GM18867 (cell line): ENCODE results near the gene RNU2-1.
"Not testable (repeated sequence)": the region's sequence is repeated elsewhere in the genome, so short reads cannot be mapped to it uniquely, and the experiment has no call there.

Experiments
- ATAC-seq: cut with Tn5 transposase; IDR thresholded peaks from one replicate; pipeline ENCODE4 v1.9.1; 2021; ENCODE audit warnings: mild to moderate bottlenecking, moderate library complexity; ENCODE audit not compliant: unreplicated experiment

The RNU2-1 gene

DNA sequence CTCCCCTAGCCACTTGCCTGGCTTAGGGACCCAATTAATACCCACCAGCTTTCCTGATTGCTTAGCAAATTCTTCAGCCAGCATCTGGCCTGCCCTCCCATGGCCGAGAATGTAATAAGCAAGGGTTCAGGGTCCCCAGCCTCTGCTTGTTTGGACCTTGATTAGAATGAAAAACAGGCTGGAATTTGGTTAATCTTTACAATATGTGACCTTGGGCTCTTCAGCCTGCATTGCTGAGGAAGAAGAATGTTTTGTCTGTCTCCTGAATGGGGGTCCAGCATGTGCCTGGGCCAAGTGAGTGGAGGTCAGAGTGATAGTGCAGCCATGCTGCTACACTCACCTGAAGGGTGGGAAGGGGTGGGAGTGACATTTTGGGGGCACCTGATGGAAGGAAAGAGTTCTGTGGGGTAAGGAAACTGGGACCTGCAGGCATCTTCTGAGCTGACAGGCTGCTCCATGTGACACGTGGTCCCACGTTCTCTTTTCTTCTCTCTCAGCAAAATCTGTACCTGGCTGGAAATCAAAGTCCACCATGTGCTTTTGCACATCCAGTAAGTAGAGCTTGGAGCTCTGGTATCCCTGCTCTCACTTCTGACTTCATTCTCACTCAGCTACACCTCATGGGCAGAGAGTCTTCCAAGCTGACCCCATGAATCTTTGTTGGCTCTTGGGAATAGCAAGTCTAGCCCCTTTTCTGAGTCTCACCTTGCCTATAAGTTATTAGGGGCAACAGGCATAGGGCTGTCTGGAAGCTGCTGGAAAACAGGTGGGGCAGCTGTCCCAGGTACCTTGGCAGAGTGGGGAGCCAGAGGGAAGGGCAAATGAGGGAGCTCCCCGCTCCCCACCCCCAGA lies 16.8 kb downstream of the RNU2-1 start:
- ATAC-seq = no peak

DNA sequence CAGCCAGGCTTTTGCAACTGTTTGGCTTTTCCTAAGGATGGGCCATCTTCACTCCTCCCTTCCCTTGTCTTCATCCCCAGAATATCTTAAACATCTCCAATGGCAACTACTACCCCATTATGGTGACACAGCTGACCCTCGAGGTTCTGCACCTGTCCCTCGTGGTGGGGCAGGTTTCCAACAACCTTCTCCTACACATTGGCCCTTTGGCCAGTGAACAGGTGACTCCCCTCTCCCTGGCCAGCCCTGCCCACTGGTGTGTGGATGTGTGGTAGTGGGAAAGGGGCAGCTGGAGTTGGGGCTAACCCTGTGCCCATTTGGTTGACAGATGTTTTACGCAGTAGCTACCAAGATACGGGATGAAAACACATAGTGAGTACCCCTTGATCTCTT lies 17.4 kb downstream of the RNU2-1 start:
- ATAC-seq = no peak

DNA sequence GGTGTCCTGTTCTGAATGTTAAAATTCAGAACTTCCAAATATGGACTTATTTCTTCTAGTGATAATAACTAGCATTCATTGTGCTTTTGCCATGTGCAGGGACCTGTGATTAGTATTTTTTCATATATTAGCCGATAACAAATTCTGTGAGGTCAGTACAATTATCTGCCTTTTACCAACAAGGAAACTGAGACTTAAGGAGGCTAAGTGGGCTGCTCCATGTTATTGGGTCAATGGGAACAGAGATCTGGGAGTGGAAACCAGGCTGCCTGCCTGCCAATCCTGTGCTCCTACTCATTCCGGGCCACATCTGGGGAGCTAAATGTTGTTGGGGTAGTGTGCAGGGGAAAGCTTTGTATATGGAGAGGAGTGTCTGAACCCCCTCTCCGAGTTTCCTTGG lies 18.4 kb downstream of the RNU2-1 start:
- no peak for ATAC-seq

DNA sequence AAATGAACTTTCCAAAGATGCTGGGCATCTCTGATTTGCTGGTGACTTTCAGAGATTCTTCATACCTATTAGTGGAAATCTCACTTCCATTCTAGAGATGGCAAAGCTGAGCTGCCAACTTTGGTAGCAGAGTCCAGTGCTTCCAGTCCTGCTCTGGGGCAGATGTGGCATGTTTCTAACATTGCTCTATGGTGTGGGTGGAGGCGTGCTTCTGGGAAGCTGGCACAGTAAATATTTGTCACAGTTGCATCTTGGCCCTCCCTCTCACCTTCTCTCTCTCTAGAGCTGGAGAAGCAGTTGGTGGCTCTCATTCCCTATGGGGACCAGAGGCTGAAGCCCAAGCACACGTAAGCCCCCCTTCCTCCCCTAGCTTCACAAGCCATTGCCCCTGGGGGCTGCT lies 20.2 kb downstream of the RNU2-1 start:
- ATAC-seq = no peak

DNA sequence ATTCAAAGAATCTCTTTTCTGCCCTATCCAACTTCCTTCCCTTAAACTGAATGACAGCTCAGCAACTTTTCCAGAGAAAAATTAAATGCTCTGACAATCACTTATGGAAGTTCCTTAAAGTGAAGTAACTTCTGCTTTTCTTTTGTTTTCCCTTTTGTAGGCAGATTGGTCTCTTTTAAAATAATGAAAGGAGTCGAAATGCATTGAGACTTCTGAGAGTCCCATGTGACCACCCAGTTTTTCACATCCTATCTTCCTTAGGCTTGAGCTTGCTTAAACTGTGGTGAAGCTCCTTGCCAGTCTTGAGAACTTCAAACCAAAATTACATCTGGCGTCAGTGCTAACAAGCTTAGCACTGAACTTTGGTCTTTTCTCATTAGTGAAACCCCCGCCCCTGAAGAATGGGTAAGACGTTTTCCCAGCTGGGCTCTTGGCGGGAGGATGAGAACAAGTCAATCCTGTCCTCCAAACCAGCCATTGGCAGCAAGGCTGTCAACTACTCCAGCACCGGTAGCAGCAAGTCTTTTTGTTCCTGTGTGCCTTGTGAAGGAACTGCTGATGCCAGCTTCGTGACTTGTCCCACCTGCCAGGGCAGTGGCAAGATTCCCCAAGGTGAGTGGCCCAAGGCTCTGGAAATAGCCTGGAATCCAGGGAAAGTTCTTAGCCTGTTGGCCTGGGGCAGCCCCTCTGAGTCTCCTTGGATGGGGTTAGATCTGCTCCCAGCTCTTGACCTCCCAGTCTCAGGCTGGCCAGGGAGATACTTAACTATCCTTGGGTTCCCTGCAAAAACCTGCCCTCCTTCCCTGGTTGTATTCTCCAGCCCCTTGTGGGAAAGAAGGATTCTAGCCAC lies 20.9 kb downstream of the RNU2-1 start:
- no peak for ATAC-seq

DNA sequence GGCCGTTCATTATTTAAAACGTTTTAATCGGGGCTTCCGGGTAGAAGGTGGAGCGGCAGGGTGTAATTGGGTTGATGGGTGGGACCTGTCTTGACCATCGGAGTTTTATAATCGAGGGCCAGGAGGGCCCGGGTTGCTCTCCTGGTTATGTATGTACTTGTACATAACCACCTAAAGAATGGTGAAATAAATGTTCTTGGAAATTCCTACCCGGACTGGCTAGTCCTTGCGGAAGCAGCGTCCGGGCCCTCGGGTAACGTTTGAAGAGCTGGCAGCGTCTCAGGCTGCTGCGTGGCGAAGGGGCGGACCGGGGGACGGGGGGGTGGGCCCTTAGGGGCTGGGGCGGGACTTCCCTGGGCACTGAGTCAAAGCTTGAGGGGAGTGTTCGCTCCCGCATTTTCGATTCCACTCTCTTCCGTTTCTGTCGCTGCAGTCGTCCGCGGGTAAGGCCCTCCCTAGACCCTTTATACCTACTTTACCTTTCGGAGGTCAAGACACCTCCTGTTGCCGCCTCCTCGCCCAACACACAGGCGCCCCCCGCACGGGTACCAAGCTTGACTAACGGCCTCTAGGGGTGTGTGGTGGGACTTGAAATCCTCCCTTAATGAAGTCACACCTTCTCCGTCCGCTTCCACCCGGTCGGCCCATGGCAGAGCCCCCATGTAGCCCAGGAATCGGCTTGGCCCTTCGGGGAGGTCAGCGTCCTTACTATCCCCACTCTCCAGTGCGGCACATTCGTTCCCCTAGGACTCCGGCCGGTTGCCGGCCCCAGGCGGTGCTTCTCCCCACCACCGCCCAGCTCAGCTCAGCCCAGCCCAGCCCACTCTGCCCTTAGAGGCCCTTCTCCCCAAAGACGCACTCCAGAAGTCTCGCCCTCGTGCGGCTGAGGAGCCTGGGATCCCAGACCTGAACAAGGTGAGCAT lies 22.0 kb downstream of the RNU2-1 start, which contains the start of gene TMEM106A:
Gene TMEM106A (plus strand): TSS at position 396 of the 923 bp plus-strand sequence. CDS start 1,167 bp downstream, outside the sequence.
- ATAC-seq = peak; percentile 75

DNA sequence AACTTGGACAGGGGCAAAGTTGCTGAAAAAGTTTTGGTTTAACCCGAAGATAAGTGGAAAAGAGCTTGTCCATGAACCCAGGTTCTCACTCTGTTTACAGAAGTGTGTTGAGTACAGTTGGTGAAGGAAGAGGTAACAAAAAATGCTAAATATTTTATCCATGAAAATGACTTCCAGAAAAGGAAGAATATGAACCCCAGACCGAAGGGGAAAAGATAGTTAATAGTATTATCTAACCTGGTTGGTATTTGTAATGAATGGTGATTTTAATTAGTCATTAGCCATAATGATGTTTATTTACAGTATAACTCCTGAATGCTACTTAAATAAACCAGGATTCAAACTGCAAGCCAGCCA lies 22.7 kb downstream of the RNU2-1 start:
- ATAC-seq = no peak

DNA sequence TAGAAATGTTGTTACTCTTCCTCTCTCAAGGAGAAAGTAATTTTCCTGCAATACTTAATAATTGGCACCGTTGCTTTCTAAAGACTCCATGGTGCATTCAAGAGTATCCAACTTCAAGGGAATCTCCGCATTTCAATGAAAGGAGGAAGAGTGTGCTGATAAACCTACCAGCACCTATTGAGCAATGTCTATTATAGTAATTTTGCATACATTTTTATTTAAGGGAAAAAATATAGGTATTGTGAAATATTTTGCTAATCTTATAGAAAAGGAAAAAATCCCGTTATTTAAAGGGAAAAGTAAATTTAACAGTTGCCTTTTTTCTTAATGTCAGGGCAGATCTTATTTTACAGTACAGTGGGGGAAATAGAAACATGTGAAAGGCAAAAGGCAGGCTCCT lies 23.2 kb downstream of the RNU2-1 start:
- no peak for ATAC-seq

DNA sequence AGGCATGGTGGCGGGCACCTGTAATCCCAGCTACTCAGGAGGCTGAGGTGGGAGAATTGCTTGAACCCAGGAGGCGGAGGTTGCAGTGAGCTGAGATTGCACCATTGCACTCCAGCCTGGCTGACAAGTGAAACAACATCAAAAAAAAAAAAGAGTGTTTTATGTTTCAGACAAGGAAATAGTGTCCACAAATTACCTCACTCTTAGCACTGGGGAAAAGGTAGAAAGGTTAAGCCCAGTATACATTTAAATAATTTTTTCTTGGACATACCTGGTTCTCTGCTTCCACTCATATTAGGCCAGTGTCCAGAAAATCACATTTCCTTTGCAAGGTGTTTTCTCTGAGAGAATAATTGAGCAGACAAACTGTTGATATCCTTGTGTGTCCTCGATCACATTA lies 30.8 kb downstream of the RNU2-1 start:
- ATAC-seq = not testable (repeated sequence)

DNA sequence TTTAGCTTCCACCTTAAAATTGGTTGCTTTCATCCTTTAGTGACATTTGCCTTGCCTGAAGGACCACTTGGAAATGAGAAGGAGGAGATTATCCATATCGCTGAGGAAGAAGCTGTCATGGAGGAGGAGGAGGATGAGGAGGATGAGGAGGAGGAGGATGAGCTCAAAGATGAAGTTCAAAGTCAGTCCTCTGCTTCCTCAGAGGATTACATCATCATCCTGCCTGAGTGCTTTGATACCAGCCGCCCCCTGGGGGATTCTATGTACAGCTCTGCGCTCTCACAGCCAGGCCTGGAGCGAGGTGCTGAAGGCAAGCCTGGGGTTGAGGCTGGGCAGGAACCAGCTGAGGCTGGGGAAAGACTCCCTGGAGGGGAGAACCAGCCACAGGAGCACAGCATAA lies 33.6 kb downstream of the RNU2-1 start:
- ATAC-seq = no peak

DNA sequence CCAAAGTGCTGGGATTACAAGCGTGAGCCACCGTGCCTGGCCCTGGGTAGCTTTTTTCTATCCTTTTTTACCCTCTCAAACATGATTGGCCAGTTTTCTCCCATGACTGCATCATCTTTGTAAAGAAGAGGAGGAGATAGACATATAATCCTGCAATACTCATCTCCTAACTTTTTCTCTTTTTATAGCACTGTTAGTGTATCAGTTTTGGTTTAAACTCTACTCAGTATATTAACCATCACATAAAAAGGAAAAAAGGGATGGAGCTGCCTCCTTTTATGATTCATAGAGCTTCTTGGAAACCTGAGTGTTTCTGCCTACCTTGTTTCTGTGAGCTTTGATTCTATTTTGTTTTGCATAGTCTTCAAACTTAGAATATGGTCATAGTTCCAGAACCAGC lies 34.1 kb downstream of the RNU2-1 start:
- ATAC-seq = no peak

DNA sequence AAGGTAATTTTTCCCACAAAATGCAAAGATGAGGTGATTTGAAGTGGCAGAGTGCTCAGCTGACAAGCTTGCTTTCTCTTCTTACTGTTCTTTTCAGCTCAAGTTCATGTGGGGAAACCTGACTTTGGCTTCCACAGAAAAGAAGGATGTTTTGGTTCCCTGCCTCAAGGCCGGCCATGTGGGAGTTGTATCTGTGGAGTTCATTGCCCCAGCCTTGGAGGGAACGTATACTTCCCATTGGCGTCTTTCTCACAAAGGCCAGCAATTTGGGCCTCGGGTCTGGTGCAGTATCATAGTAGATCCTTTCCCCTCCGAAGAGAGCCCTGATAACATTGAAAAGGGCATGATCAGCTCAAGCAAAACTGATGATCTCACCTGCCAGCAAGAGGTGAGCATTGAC lies 40.5 kb downstream of the RNU2-1 start:
- no peak for ATAC-seq

DNA sequence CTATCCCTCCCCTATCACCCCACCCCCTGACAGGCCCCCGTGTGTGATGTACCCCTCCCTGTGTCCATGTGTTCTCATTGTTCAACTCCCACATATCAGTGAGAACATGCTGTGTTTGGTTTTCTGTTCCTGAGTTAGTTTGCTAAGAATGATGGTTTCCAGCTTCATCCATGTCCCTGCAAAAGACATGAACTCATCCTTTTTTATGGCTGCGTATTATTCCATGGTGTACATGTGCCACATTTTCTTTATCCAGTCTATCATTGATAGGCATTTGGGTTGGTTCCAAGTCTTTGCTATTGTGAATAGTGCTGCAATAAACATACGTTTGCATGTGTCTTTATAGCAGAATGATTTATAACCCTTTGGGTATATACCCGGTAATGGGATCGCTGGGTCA lies 47.1 kb downstream of the RNU2-1 start:
- not testable (repeated sequence) for ATAC-seq

DNA sequence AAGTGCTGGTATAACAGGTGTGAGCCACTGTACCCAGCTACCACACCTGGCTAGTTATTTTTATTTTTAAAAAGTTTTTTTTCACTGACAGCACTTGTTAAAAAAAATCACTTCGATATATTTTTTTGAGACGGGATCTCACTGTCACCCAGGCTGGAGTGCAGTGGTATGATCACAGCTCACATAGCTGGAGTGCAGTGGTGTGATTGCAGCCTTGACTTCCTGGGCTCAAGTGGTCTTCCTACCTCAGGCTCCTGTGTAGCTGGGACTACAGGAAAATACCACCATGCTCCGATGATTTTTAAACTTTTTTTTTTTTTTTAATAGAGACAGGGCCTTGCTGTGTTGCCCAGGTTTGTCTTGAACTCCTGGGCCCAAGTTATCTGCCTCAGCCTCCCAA lies 49.9 kb downstream of the RNU2-1 start:
- ATAC-seq = no peak
